Superior temporal gyrus (tissue), 1 donor: Measurements from ENCODE around the gene HSF5.
"Not testable (repeated sequence)": the region's sequence is repeated elsewhere in the genome, so short reads cannot be mapped to it uniquely, and the experiment has no call there.

ENCODE experiments used
- DNase-seq: peaks from one replicate; pipeline ENCODE4 v3.0.0-alpha.2; 2016; ENCODE audit errors: extremely low spot score

The HSF5 gene

GRCh38 chr17:58412961-58413586 is 75.1 kb downstream of the HSF5 start:
- DNase-seq, result no peak

DNA sequence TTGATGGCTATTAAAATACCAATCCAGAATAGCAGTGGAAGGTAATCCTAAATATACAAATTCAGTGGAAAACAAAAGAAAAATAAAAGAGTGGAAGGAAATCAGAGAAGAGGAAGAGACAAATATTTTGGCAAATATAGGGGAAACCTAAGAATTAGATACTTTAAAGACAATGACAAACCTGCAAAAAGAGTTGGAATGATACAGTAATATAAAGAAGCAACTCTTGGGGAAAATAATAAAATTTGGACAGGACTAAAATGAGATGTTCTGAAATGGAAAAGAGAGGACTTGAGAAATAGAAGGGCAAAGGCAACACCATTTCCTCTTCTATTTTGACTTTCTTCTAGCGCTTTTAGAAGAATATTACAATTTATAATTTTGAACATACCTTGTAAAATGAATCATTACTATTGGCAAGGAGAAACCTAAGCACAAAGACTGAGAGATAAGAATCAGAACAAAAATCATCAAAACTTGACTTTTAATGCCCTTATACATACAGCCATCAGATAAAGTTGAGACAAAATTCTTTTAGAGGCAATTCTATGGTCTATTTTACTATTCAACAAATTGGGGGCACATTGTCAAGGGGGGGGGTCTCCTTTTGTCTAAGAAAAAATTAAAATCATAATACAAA is 76.0 kb downstream of the HSF5 start:
- no peak for DNase-seq

- no peak for DNase-seq
These were observed 76.8 kb downstream of the HSF5 start for GRCh38 chr17:58411408-58411894.

DNA sequence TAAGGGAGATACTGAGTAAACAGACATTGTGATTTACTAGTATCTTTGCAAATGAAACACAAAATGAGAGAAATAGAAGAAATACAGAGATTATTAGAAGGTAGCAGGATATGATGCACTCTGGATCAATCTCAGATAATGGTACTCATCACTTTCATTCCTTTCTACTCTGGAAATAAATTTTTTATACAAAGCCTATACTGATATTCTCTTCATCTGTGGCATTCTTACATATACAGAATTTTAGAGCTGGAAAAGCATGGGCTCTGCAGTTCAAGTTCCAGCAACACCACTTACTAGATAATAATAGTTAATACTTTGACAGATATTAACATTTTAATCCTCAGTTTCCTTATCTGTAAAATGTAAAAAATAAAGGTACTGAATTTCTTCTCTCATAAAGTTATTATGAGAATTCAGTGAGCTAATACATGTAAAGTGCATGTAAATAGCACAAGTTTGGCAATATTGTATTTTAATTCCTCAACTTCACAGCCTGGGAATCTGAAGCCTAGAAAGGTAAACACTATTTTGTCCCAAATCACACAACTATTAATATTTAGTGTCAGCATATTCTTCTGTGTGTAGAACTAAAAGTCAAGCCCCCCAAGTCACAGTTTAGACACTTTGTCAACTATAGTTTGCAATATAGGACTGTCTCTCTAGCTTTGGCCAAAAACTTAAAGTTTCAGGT is 77.3 kb downstream of the HSF5 start:
- DNase-seq, result no peak

DNA sequence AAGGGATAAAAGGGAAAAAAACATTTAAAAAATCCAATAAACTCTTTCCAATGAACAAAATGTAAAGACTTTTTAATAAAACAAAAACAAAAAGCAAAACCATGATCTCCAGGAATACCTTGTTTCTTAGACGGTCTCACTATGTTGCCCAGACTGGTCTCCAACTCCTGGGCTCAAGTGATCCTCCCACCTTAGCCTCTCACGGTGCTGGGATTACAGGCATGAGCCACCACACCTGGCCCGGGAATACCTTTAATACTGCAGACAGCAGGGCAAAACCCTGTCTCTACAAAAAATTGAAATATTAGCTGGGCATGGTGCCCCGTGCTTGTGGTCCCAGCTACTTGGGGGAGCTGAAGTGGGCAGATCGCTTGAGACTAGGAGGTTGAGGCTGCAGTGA is 78.8 kb downstream of the HSF5 start:
- DNase-seq, result no peak

GRCh38 chr17:58403311-58403710 is 84.9 kb downstream of the HSF5 start:
- no peak for DNase-seq

DNA sequence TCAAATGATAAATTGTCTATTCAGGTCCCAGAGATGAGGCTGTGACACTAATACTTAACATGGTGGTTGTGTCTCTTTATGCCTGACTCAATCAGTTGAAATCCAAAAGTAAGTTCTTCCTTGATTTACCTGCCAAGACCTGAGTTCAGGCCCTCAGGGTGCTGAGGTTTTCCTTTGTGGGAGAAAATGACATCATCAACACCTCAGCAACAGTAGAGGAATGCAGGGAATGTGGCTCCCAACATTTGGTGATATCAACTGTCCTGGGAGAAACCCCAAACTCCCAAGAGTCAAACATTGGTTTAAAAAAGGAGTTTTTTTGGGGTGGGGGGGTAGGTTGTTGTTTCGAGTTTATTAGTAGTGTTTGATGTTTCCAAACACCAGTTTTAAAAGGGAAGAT is 85.5 kb downstream of the HSF5 start:
- DNase-seq, result no peak

GRCh38 chr17:58402047-58402446 is 86.2 kb downstream of the HSF5 start:
- DNase-seq, result no peak

DNA sequence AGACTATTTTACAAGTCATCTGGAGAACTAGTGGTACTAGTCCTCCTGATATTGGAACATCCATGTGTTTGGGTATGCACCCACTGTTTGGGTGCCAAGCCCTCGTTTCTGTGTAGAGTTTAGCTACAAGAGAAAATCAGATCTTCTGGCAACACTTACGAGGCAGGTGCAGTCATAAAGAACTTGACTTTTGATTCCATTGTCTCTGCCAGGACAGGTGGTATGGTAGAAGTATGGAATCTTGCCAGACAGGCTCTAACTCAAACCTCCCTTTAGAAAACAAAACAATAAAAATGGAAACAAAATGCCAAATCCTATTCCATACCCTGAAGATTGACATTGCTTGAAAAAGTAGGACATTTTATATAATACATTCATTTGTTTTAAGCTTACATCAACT is 86.9 kb downstream of the HSF5 start:
- DNase-seq, result no peak

DNA sequence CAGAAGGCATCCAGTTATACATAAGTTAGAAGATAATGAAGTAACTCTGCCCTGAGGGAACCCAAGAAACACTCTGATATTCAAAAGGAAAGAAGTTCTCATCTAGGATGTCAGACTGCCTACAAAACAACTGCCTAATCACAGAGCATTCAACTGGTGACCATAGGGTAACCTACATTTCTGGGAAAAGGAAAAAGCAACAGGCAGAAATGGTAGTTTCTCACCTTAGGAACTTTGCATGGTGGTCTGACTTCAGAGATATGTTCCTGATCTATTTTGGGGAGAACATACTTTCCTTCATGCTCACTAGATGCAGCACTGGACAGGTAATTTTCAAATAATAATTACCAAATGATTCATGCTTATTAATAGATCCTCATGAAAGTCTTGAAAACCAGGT is 87.4 kb downstream of the HSF5 start:
- no peak for DNase-seq

- DNase-seq, result no peak
These were observed 88.2 kb downstream of the HSF5 start for GRCh38 chr17:58399974-58400373.

DNA sequence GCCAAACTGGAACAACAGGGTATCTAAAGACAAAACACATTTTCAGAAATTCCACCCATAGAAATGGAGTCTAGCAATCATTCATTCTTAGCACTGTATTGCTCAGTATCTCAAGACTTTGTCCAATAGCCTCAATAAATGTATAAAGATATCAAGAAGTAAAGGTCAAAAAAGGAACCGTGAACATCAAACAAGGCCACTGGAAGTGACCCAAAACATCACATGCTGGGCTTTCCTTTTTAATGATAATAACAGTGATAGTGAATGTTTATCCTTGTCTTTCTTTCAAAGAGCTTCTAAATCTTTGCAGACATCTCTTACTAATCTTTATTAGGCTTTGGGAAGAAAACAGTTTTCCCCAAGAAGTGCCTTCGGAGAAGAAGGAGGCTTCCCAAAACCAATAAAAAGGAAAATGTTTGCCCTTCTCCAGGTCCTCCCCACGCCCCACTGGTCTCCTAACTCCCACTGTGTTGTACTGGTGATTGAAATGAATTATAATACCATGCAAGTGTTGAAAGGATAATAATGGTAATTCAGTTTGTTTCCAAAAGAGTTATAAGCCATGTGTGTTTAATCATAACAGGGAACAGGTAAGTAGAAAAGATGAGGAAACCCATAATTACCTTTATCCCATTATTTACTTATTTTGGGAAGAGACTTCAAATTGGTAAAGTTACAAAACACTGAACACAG is 89.5 kb downstream of the HSF5 start:
- no peak for DNase-seq

- DNase-seq, result not testable (repeated sequence)
These were observed 90.8 kb downstream of the HSF5 start for GRCh38 chr17:58397421-58397820.

GRCh38 chr17:58396173-58396572 is 92.0 kb downstream of the HSF5 start:
- no peak for DNase-seq

- no peak for DNase-seq
These were observed 93.5 kb downstream of the HSF5 start for GRCh38 chr17:58394534-58395223.

DNA sequence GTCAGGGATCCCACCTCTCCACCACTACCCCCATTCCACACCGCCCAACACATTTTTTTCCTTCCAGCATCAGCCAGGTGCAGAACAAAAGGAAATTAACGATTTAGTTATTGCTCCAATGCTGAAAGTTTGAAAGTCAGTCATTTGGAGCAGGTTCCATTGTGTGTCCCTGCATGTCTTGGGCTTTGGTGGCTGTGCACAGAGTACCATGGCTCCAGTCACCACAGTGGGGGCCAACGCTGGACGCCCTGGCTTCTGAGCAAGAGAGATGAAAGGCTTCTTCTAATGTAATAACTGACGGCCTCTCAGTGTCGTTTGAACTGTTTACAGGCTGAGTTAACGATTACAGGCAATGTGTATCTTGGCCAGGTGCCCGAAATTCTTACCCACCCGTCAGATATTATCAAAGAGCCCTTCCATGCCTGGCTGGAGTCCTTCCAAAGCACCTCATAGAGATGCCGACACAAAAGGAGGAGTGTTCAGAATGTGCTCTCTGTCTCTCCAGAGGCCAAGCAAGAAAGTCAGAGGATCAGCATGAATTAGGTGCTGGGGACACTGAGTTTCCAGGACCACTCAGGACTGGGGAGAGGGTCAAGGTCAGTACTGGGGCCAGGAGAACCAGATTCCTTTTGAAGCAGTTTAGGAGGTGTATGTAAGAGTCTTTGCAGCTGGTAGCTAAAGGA is 96.8 kb downstream of the HSF5 start:
- no peak for DNase-seq

- DNase-seq, result no peak
These were observed 97.3 kb downstream of the HSF5 start for GRCh38 chr17:58390884-58391283.

DNA sequence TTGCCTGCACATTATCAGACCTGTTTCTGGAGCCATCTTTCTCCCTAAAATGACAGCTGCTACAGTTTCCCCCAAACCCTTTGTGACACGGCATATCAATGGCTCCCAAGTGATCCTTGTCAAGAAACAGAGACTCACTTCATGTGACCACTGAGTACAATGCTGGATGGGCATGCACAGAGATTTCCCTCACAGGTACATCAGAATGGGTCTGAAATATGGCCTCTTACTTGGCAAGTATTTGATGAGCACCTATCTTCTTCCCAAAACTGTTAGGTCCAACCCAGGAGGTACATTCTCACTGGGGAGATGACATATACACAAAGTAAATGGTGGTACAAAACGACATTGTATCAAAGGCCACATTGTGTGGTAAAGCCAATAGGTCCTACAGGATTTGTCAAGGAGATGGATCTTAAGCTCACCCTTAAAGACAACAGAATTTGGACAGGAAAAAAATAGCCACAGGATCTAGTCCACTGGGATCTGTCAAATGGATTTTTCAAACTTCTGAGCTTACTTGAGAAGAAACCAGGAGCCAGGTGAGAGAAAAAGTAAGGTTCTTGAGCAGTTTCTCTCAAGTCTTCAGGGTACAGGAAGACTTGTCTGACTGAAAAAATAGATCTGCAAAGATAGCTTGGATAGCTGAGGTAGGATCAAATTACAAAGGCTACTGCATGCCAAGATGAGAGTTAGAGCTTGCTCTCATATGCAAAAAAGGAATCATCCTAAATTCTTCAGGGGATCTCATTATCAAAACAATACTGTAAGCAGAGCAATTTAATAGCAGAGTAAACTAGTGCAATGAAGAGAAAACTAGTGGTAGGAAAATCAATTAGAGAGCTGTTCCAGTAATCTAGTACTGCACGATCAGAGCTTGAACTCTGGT is 99.7 kb downstream of the HSF5 start:
- DNase-seq, result no peak

DNA sequence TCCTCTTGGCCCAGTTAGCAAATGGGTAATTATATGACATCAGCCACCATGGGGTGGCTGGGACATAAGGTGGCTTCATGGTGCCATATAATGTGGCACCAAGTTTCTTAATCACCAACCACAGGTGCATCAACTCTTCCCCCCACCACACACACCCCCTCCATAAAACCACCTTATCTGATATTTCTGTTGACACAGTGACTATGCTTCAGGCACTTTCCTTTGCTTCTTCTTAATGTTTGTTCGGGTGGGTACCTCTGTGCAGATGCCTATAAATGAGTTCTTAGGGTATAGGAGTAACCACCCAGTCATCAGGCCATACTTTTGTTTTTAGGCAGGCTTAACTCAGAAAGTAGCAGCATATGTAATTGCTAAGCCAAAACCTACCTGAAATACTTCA is 100.4 kb downstream of the HSF5 start:
- no peak for DNase-seq

GRCh38 chr17:58386708-58387107 is 101.5 kb downstream of the HSF5 start:
- DNase-seq, result no peak
